Measurements from ENCODE around the gene ZNF366.

ZNF366 gene

GRCh38 chr5:72489536-72489935 is 17.7 kb downstream of the ZNF366 start:
- DNase-seq, result no peak

GRCh38 chr5:72488756-72489155 is 18.5 kb downstream of the ZNF366 start:
- no peak for DNase-seq

GRCh38 chr5:72487177-72487576 is 20.0 kb downstream of the ZNF366 start:
- DNase-seq, result no peak

DNA sequence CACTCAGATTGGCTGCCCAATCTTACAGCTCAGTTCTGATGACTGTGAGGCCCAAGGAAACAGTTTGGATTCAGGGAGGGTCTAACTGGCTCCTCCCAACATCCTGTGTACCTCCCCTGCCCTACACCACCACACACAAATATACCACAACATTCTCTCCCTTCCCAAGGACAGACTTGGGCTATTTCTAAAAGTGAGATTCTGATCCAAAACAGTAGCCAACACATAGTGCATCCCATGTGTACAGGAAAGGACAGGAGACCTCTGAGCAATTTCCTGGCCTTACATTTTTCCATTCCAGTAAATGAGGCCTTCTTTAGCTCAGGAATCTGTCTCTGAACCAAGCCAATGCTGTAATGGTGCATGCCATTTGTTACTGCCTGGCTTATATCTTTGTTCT is 20.8 kb downstream of the ZNF366 start:
- DNase-seq, result no peak

GRCh38 chr5:72485430-72485974 is 21.7 kb downstream of the ZNF366 start:
- DNase-seq, result no peak

- DNase-seq, result no peak
Observed at GRCh38 chr5:72482046-72482445, 25.2 kb downstream of the ZNF366 start.

DNA sequence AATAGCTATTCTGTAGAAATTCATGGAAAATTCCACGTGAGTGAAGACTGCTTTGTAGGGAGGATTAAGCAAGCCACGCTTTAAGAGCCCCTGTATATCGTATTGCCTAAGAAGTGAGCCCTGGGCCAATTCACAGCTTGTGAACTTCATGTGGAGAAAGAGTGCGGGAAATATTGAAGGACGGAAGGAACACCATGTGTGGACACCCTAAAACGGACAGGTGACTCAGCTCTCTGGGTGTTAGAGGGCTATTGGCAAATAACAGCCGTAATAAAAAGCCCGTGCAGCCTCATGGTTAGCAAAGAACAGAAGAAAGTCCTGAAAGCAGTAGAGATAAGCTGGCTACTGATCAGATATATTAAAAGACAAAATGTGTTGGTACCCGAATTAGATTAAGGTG is 26.4 kb downstream of the ZNF366 start:
- DNase-seq, result no peak

DNA sequence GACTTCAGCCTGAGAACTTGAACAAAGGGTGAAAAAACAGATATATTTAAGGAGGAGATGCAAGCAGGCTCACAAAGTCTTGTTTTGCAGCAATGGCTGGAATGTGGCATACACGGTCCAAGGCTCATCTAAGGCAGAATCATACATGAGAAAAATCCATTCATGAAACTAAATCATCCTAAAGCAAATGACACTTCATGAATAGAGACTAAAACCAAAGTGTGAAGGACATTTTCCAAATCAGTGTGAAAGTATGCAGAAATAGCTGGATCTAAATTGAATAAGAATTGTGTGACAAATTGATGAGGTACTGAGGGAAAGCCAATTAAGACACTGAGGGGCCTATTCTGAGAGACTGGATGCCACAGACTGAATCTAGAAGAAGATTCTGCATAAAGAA is 27.3 kb downstream of the ZNF366 start:
- no peak for DNase-seq

GRCh38 chr5:72478684-72479083 is 28.5 kb downstream of the ZNF366 start:
- no peak for DNase-seq

DNA sequence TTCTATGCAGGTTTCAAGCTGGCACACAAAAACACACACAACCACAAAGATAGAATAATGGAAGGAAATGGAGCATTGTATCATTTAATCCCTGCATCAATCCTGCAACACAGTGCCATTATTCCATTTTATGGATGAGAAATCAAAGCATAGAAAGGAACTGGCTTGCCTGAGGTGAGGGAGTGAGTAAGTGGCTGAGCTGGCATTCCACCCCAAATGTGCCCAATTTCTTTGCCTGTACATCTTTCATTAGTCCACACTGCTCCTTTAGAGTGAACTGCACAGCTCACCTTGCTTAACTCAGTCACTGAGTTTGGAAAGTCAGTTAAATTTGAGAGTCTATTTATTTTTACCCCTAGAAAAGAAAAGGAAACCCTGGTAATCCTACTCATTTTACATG is 28.9 kb downstream of the ZNF366 start:
- DNase-seq, result no peak

- DNase-seq, result no peak
Observed at GRCh38 chr5:72477644-72478043, 29.6 kb downstream of the ZNF366 start.

DNA sequence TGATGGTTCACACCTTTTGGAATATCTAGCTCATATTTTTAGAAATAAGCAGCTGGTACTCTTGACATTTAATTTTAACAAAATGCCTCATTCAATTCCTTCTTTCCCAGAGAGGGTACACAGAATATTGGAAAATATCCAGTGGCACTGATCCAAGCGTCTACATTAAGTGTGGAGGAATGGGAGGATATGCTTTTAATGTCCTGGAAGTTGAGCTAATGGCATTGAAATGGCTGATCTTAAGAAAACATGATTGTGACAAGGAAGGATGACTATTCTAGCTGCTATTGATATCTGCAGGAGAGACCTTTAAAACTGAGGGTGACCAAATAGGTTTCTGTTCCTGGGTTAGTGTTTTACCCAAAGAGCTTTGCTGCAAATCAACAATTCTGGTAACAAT is 30.0 kb downstream of the ZNF366 start:
- no peak for DNase-seq

- no peak for DNase-seq
Observed at GRCh38 chr5:72476721-72477120, 30.5 kb downstream of the ZNF366 start.

- DNase-seq, result no peak
Observed at GRCh38 chr5:72476275-72476674, 30.9 kb downstream of the ZNF366 start.

- DNase-seq, result no peak
Observed at GRCh38 chr5:72474516-72474915, 32.7 kb downstream of the ZNF366 start.

DNA sequence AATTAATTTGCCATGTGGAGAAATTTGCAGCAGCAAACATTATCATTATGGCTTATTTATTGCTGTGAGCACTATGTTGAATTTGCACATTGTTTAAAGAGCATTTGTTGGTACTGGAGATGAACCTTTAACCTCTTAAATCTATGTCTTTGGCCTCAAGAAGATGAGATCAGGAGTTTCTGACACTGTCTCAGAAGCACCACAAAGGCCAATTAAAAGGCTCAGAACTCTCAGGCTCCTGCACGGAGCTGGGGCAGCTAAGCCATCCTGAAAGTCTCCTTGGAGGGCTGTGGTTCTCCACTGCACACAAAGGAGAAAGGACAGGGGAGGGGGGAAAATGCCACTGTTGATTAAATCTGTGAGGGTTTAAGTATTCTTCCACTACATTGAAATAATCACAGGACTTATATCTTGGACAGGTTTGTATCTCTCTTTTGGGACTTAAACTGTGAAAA is 33.1 kb downstream of the ZNF366 start:
- DNase-seq, result no peak

- no peak for DNase-seq
Observed at GRCh38 chr5:72472666-72473422, 34.4 kb downstream of the ZNF366 start.

DNA sequence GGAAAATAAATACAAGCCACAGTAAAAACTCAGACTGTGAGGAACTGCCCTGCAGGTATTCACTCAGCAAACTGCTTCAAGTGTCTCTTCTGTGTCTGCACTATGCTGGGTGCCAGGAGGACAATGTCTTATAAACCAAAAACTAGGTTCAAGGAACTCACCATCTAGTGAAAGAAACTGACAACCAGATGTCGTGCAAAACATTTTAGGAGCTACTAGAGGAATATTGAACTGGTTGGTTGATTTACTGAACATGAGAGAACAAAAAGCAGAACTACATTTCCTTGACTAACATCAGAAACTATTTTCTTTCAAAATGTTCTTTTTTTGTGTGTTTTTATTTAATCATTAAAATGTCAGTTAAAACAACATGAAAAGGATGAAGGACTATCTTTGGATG is 35.2 kb downstream of the ZNF366 start:
- DNase-seq, result no peak

DNA sequence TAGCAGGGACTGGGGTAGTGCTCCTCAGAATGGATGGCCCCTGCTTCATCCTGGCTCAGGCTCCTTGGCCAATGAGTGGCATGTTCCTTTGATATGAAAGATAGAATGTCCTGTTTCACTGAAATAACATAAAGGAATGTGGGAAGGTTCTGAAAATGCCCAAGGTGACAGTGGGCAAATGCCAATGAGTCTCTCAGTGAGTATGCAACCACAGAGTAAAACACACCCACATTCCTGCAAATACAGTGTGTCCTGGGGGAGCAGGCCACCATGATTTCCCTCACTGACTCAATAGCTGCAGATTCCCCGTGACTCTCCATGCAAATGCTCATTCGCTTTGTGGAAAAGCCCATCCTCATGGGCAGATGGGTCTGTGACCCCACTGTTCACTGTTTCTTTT is 36.4 kb downstream of the ZNF366 start:
- DNase-seq, result no peak

GRCh38 chr5:72468606-72469005 is 38.6 kb downstream of the ZNF366 start:
- DNase-seq, result no peak

- no peak for DNase-seq
Observed at GRCh38 chr5:72468024-72468423, 39.2 kb downstream of the ZNF366 start.

DNA sequence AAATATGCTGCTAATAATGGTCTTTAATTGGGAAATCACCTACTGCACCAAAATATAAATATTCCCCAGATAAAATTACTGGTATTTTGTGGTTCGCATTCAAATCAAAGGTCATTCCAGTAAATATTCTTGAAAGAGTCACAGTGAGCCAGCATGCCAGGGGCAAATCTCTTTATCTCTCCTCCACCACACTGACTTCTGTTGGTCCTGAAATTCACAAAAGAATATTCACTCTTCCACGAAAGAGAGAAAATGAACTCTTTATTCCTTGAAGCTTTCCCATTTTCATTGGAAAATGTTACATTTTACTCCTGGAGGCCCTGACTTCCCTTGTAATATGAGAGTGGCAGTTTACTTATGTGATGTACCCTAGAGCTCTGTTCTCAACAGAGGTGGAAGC is 39.7 kb downstream of the ZNF366 start:
- no peak for DNase-seq

- DNase-seq, result no peak
Observed at GRCh38 chr5:72465601-72466563, 41.3 kb downstream of the ZNF366 start.

DNA sequence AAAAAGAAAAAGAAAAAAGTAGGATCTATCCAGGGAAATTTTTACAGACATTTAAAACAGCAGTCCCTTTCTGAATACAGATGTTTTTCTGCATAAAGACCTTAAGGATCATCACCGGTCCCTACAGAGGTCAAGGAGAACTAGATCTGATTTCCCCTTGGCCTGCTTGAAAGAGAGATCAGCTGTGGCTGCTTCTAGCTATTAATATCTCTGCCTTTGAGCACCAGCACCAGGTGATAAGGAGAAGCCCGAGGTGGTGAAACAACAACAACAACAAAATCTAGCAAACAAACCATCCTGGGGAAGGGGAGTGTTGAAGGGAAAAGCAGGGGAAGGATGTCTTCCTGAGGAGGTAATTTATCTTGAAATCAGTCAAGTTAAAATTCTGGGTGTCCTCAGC is 42.1 kb downstream of the ZNF366 start:
- no peak for DNase-seq

Data from stimulated activated naive CD4-positive, alpha-beta T cell treated with Interleukin-2 at 50 U/mL for 16 hours (primary cell).